Spinal cord (tissue), 10 donors: ENCODE results near the gene POGZ. TPM values are rescaled to one million over a fixed set of nuclear protein-coding genes. Genes with fewer than 3 reads are reported as not detected.

Experiments used
- DNase-seq, 6 donors: peaks; one replicate each; pipeline versions ENCODE4 v3.0.0 to v3.0.0-alpha.2; 2013 to 2015; ENCODE audit warnings: low spot score in 6 of 6, low read depth in 4 of 6
- H3K27ac ChIP-seq: one replicate; pipeline ENCODE4 v1.5.1; 2013; ENCODE audit warnings: low read depth, low read length, control low read depth
- H3K27me3 ChIP-seq: one replicate; pipeline ENCODE4 v1.6.1; 2013; ENCODE audit warnings: low read length; ENCODE audit not compliant: control insufficient read depth, insufficient read depth
- H3K36me3 ChIP-seq: one replicate; pipeline ENCODE4 v1.6.1; 2013; ENCODE audit warnings: low read length; ENCODE audit not compliant: control insufficient read depth, insufficient read depth
- H3K4me1 ChIP-seq: one replicate; pipeline ENCODE4 v1.6.1; 2013; ENCODE audit warnings: low read length; ENCODE audit not compliant: control insufficient read depth, insufficient read depth
- H3K4me3 ChIP-seq: one replicate; pipeline ENCODE4 v1.5.1; 2013; ENCODE audit warnings: low read depth, low read length, control low read depth
- H3K9me3 ChIP-seq: one replicate; pipeline ENCODE4 v1.6.1; 2013; ENCODE audit warnings: low read length; ENCODE audit not compliant: control insufficient read depth, insufficient read depth
- WGBS: methylation state at CpG from one replicate; pipeline ENCODE4 v1.1.5; 2013; ENCODE audit warnings: missing lambda C conversion rate; ENCODE audit not compliant: insufficient coverage; 5-methylcytosine and 5-hydroxymethylcytosine counted together
- polyA plus RNA-seq, 2 donors: library from polyadenylated mRNA; unstranded; fragments of 120-200 nt; gene quantifications; one replicate each; pipeline ENCODE4 v1.2.1, GENCODE V29; 2013; ENCODE audit not compliant: insufficient read length in 2 of 2
- total RNA-seq, 2 donors: library from RNA; depleted of rRNA in 1 of 2; stranded (reverse); fragments of 120-200 nt in 1 of 2; fragments of >200 nt in 1 of 2; gene quantifications; one replicate each; pipeline versions ENCODE4 v1.2.3 to v1.2.4, GENCODE V29; 2013 to 2014
- donor health status: healthy.

POGZ gene
- total and polyA plus RNA-seq, 4 donors: 56.0 to 102 (median 81.2) TPM

- 77% methylated on average over 2 of the region's 5 CpGs for WGBS
- H3K27me3 ChIP-seq: no peaks in the 10 kb centered on the region
- no peaks in the 10 kb centered on the region for H3K36me3 ChIP-seq
- no peak for DNase-seq
- H3K9me3 ChIP-seq: no peaks in the 10 kb centered on the region
- H3K4me1 ChIP-seq: no peaks in the 10 kb centered on the region
- H3K27ac ChIP-seq: no peak overlapping the region
- H3K4me3 ChIP-seq: no peak overlapping the region
Observed at GRCh38 chr1:151479462-151479861, 20.2 kb upstream of the POGZ start.

GRCh38 chr1:151478923-151479322 is 19.6 kb upstream of the POGZ start:
- no peaks in the 10 kb centered on the region for H3K4me1 ChIP-seq
- no peak overlapping the region for H3K4me3 ChIP-seq
- no peaks in the 10 kb centered on the region for H3K27me3 ChIP-seq
- H3K9me3 ChIP-seq: no peaks in the 10 kb centered on the region
- DNase-seq: no peak
- no peak overlapping the region for H3K27ac ChIP-seq
- WGBS: no CpG with 5 or more reads among the region's 2 CpGs
- no peaks in the 10 kb centered on the region for H3K36me3 ChIP-seq

- no CpG with 5 or more reads among the region's 1 CpG for WGBS
Observed at GRCh38 chr1:151478140-151478812, 19.0 kb upstream of the POGZ start.

GRCh38 chr1:151477066-151477465 is 17.8 kb upstream of the POGZ start:
- DNase-seq: no peak
- no peaks in the 10 kb centered on the region for H3K27me3 ChIP-seq
- H3K4me1 ChIP-seq: peaks cover 2% of the 10 kb centered on the region
- no peak overlapping the region for H3K27ac ChIP-seq
- WGBS: 93% methylated on average over 2 of the region's 3 CpGs
- H3K4me3 ChIP-seq: no peak overlapping the region
- no peaks in the 10 kb centered on the region for H3K36me3 ChIP-seq
- H3K9me3 ChIP-seq: no peaks in the 10 kb centered on the region

More at GRCh38 chr1:151478140-151478812, 19.0 kb upstream of the POGZ start:
- Histone ChIP-seq H3K4me3 (no peak overlapping the region), H3K27ac (no peak overlapping the region), H3K36me3 (no peaks in the 10 kb centered on the region), H3K4me1 (peaks cover 2% of the 10 kb centered on the region), H3K9me3 (no peaks in the 10 kb centered on the region), H3K27me3 (no peaks in the 10 kb centered on the region)
- DNase-seq: no peak

- WGBS: 100% methylated on average over 3 of the region's 6 CpGs
- DNase-seq: no peak
Observed at GRCh38 chr1:151476083-151476482, 16.8 kb upstream of the POGZ start.

GRCh38 chr1:151475175-151475574 is 15.9 kb upstream of the POGZ start:
- H3K36me3 ChIP-seq: no peaks in the 10 kb centered on the region
- WGBS: no CpG with 5 or more reads among the region's 1 CpG
- H3K4me3 ChIP-seq: no peak overlapping the region
- no peaks in the 10 kb centered on the region for H3K27me3 ChIP-seq
- no peak for DNase-seq
- H3K27ac ChIP-seq: no peak overlapping the region
- H3K9me3 ChIP-seq: no peaks in the 10 kb centered on the region
- H3K4me1 ChIP-seq: peaks cover 2% of the 10 kb centered on the region

More at GRCh38 chr1:151476083-151476482, 16.8 kb upstream of the POGZ start:
- no peak overlapping the region for H3K4me3 ChIP-seq
- no peaks in the 10 kb centered on the region for H3K36me3 ChIP-seq
- H3K9me3 ChIP-seq: no peaks in the 10 kb centered on the region
- H3K27me3 ChIP-seq: no peaks in the 10 kb centered on the region
- peaks cover 2% of the 10 kb centered on the region for H3K4me1 ChIP-seq
- H3K27ac ChIP-seq: no peak overlapping the region

GRCh38 chr1:151474745-151475144 is 15.5 kb upstream of the POGZ start:
- DNase-seq: no peak
- Histone ChIP-seq H3K36me3 (no peaks in the 10 kb centered on the region), H3K4me3 (no peak overlapping the region), H3K4me1 (peaks cover 2% of the 10 kb centered on the region), H3K27ac (no peak overlapping the region), H3K9me3 (no peaks in the 10 kb centered on the region), H3K27me3 (no peaks in the 10 kb centered on the region)
- WGBS: no CpG with 5 or more reads among the region's 3 CpGs

- DNase-seq: peak; percentile 31 to 83 (median 46)
- H3K4me3 ChIP-seq: peak overlapping the region; percentile 51
- no peaks in the 10 kb centered on the region for H3K9me3 ChIP-seq
- no peaks in the 10 kb centered on the region for H3K27me3 ChIP-seq
- H3K4me1 ChIP-seq: peaks cover 2% of the 10 kb centered on the region
- H3K27ac ChIP-seq: peak overlapping the region; percentile 36
- under 1% methylated on average over 27 of the region's 36 CpGs for WGBS
- H3K36me3 ChIP-seq: no peaks in the 10 kb centered on the region
Observed at GRCh38 chr1:151472856-151473731, 13.8 kb upstream of the POGZ start.

GRCh38 chr1:151465026-151465425 is 5.7 kb upstream of the POGZ start:
- Histone ChIP-seq H3K27ac (no peak overlapping the region), H3K4me3 (no peak overlapping the region), H3K9me3 (no peaks in the 10 kb centered on the region), H3K4me1 (no peaks in the 10 kb centered on the region), H3K36me3 (no peaks in the 10 kb centered on the region), H3K27me3 (no peaks in the 10 kb centered on the region)
- peak in 1 of 6 donors; percentile 70 for DNase-seq
- WGBS: no CpG with 5 or more reads among the region's 1 CpG
